Liver (tissue), 3 donors: ENCODE results near the gene GSTT2B.
"Not testable (repeated sequence)": the region's sequence is repeated elsewhere in the genome, so short reads cannot be mapped to it uniquely, and the experiment has no call there.

Experiments used
- CTCF ChIP-seq: fragments of 150-350 bp; IDR thresholded peaks from 2 replicates; pipeline ENCODE4 v1.5.1; 2017; ENCODE audit warnings: improper control_type of control experiment, low read depth, low read length; ENCODE audit not compliant: missing input control
- RAD21 ChIP-seq, 2 donors: IDR thresholded peaks; 2 replicates each; pipeline ENCODE4 v1.6.1; 2016; ENCODE audit warnings: antibody characterized with exemption in 2 of 2, mild to moderate bottlenecking in 2 of 2
- REST ChIP-seq: IDR thresholded peaks from 2 replicates; pipeline ENCODE4 v1.6.1; 2016; ENCODE audit warnings: antibody characterized with exemption, mild to moderate bottlenecking
- RXRA ChIP-seq, 2 donors: IDR thresholded peaks; 2 replicates each; pipeline ENCODE4 v1.6.1; 2017 to 2018; ENCODE audit warnings: antibody characterized with exemption in 2 of 2, mild to moderate bottlenecking in 1 of 2
- TAF1 ChIP-seq: conservative IDR thresholded peaks from 2 replicates; pipeline ENCODE4 v1.6.1; 2016; ENCODE audit warnings: antibody characterized with exemption, mild to moderate bottlenecking
- donor health status: healthy.
- donor health status: healthy.

- TF ChIP-seq CTCF; TAF1; REST; RAD21 (IDR thresholded peaks at IDR 0.05); RXRA (IDR thresholded peaks at IDR 0.05): not testable (repeated sequence)
Observed at GRCh38 chr22:23966568-23966967, 5.6 kb upstream of the GSTT2B start, which contains the start of gene DDTL.
